ENCODE results near the gene ACSS2. TPM values are rescaled to one million over a fixed set of nuclear protein-coding genes. Genes with fewer than 3 reads are reported as not detected.

ACSS2 gene
- total and polyA plus RNA-seq, 2 donors (not counting 1 experiment from before 2014, with no cell fraction given): 59.4 to 129 TPM

GRCh38 chr20:34968042-34968775 is 91.8 kb downstream of the ACSS2 start:
- H3K9ac ChIP-seq (ENCODE audit: insufficient read depth, low read length): no peak overlapping the region
- no peaks in the 10 kb centered on the region for H3K36me3 ChIP-seq (ENCODE audit: control insufficient read depth, insufficient read depth, low read length)
- no peak overlapping the region for H3K27ac ChIP-seq (ENCODE audit: insufficient read depth, low read length)
- DNase-seq (ENCODE audit: low read depth in 2 of 2): no peak
- H3K4me2 ChIP-seq (ENCODE audit: extremely low read depth, insufficient read depth, low read length): no peak overlapping the region
- H4K20me1 ChIP-seq (ENCODE audit: control insufficient read depth, extremely low read depth, insufficient read depth, low read length): no peaks in the 10 kb centered on the region
- H3K4me1 ChIP-seq (ENCODE audit: control insufficient read depth, extremely low read depth, insufficient read depth, low read length): no peaks in the 10 kb centered on the region
- peaks cover 2% of the 10 kb centered on the region for H3K27me3 ChIP-seq (ENCODE audit: control insufficient read depth, insufficient read depth, low read length)
- H3K4me3 ChIP-seq (replicated peaks in 1 of 4; ENCODE audit: control extremely low read depth in 1 of 4, insufficient read depth in 1 of 4, low read depth in 3 of 4, low read length in 4 of 4): no peak overlapping the region
- no peak for TF ChIP-seq EZH2 (IDR thresholded peaks at IDR 0.05; ENCODE audit: low read length, missing control alignments)
- no peak for TF ChIP-seq CTCF (conservative IDR thresholded peaks at IDR 0.05 in 1 of 2, IDR thresholded peaks at IDR 0.05 in 1 of 2; ENCODE audit: low read depth in 1 of 2, low read length in 2 of 2)
- no peak overlapping the region for H2AFZ ChIP-seq (ENCODE audit: low read length)
- H3K9me3 ChIP-seq (ENCODE audit: control insufficient read depth, insufficient read depth, low read depth, low read length): no peaks in the 10 kb centered on the region
- no peaks in the 10 kb centered on the region for H3K79me2 ChIP-seq (ENCODE audit: control insufficient read depth, insufficient read depth, low read length)

GRCh38 chr20:34970193-34970840 is 93.9 kb downstream of the ACSS2 start:
- Histone ChIP-seq H3K79me2 (ENCODE audit: control insufficient read depth, insufficient read depth, low read length) (no peaks in the 10 kb centered on the region), H3K9ac (ENCODE audit: insufficient read depth, low read length) (no peak overlapping the region), H3K27me3 (ENCODE audit: control insufficient read depth, insufficient read depth, low read length) (peaks cover 7% of the 10 kb centered on the region), H3K36me3 (ENCODE audit: control insufficient read depth, insufficient read depth, low read length) (no peaks in the 10 kb centered on the region), H3K4me2 (ENCODE audit: extremely low read depth, insufficient read depth, low read length) (no peak overlapping the region), H2AFZ (ENCODE audit: low read length) (no peak overlapping the region), H3K27ac (ENCODE audit: insufficient read depth, low read length) (no peak overlapping the region), H3K4me3 (replicated peaks in 1 of 4; ENCODE audit: control extremely low read depth in 1 of 4, insufficient read depth in 1 of 4, low read depth in 3 of 4, low read length in 4 of 4) (no peak overlapping the region), H3K9me3 (ENCODE audit: control insufficient read depth, insufficient read depth, low read depth, low read length) (no peaks in the 10 kb centered on the region), H4K20me1 (ENCODE audit: control insufficient read depth, extremely low read depth, insufficient read depth, low read length) (no peaks in the 10 kb centered on the region), H3K4me1 (ENCODE audit: control insufficient read depth, extremely low read depth, insufficient read depth, low read length) (no peaks in the 10 kb centered on the region)
- DNase-seq (ENCODE audit: low read depth in 2 of 2): no peak
- TF ChIP-seq EZH2 (IDR thresholded peaks at IDR 0.05; ENCODE audit: low read length, missing control alignments) (no peak), CTCF (conservative IDR thresholded peaks at IDR 0.05 in 1 of 2, IDR thresholded peaks at IDR 0.05 in 1 of 2; ENCODE audit: low read depth in 1 of 2, low read length in 2 of 2) (no peak)

- H3K4me1 ChIP-seq (ENCODE audit: control insufficient read depth, extremely low read depth, insufficient read depth, low read length): no peaks in the 10 kb centered on the region
- TF ChIP-seq CTCF (conservative IDR thresholded peaks at IDR 0.05 in 1 of 2, IDR thresholded peaks at IDR 0.05 in 1 of 2; ENCODE audit: low read depth in 1 of 2, low read length in 2 of 2) (no peak), EZH2 (IDR thresholded peaks at IDR 0.05; ENCODE audit: low read length, missing control alignments) (no peak)
- H3K79me2 ChIP-seq (ENCODE audit: control insufficient read depth, insufficient read depth, low read length): no peaks in the 10 kb centered on the region
- H2AFZ ChIP-seq (ENCODE audit: low read length): no peak overlapping the region
- DNase-seq (ENCODE audit: low read depth in 2 of 2): no peak
- no peak overlapping the region for H3K4me2 ChIP-seq (ENCODE audit: extremely low read depth, insufficient read depth, low read length)
- H4K20me1 ChIP-seq (ENCODE audit: control insufficient read depth, extremely low read depth, insufficient read depth, low read length): no peaks in the 10 kb centered on the region
- H3K27me3 ChIP-seq (ENCODE audit: control insufficient read depth, insufficient read depth, low read length): peaks cover 7% of the 10 kb centered on the region
- H3K4me3 ChIP-seq (replicated peaks in 1 of 4; ENCODE audit: control extremely low read depth in 1 of 4, insufficient read depth in 1 of 4, low read depth in 3 of 4, low read length in 4 of 4): no peak overlapping the region
- H3K9ac ChIP-seq (ENCODE audit: insufficient read depth, low read length): no peak overlapping the region
- no peaks in the 10 kb centered on the region for H3K9me3 ChIP-seq (ENCODE audit: control insufficient read depth, insufficient read depth, low read depth, low read length)
- H3K27ac ChIP-seq (ENCODE audit: insufficient read depth, low read length): no peak overlapping the region
- no peaks in the 10 kb centered on the region for H3K36me3 ChIP-seq (ENCODE audit: control insufficient read depth, insufficient read depth, low read length)
These were observed 94.6 kb downstream of the ACSS2 start for GRCh38 chr20:34970846-34971560.

Measured in fibroblast of lung (primary cell).